ENCODE data around the gene PFKP.

Gene PFKP

DNA sequence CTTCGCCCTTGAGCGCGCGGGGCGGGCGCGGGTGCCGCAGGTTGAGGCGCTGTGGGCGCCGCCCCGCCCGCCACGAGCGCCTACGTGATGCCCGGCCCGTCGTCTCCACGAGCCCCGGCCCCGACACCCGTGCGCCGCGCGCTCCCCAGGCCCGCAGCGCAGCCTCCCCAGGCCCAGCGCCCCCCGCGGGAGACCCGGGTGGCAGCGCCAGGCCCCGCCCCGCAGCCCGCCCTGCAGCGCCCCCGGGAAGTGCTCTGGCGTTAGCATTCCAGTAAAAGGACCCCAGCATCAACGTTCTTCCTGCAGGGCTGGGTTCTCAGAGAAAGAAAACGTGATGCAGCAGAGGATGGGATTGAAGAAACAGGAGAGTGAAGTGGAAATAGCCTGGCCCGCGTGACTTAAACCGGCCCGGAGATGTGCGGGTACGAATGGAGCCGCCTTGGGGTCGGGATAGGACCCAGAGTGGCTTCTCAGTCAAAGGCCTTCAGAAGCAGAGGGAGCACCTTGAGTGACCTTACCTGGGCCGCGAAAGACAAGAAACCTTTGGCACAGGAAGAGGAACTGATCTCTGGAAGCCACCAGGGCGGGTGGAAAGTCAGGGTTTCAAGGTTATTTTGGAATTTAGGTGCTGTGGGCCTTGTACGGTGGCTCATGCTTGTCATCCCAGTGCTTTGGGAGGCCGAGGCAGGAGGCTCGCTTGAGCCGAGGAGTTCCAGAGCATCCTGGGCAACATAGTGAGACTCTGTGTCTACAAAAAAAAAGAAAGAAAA lies 1.8 kb downstream of the PFKP start:
- no peak for DNase-seq (ENCODE audit: extremely low read depth in 1 of 2, low read depth in 1 of 2)

DNA sequence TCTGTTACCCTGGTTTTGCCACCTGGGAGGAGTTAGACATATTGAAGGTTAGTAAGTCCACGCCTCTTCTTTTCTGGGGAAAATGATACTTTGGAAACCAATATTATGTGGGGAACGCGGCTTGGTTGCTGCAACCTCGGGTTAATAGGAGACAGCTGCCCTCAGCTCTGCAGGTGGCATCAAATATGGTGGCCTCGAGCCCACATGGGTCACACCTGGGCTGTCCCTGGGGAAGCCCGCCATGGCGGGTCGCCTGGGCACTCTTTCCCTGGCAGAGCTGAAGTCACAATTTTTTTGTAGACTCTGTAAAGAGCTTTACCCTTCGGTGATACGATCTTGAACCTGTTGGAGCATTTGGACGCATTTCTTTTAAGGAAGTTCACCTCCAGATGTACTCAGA lies 2.5 kb downstream of the PFKP start:
- no peak for DNase-seq (ENCODE audit: extremely low read depth in 1 of 2, low read depth in 1 of 2)

DNA sequence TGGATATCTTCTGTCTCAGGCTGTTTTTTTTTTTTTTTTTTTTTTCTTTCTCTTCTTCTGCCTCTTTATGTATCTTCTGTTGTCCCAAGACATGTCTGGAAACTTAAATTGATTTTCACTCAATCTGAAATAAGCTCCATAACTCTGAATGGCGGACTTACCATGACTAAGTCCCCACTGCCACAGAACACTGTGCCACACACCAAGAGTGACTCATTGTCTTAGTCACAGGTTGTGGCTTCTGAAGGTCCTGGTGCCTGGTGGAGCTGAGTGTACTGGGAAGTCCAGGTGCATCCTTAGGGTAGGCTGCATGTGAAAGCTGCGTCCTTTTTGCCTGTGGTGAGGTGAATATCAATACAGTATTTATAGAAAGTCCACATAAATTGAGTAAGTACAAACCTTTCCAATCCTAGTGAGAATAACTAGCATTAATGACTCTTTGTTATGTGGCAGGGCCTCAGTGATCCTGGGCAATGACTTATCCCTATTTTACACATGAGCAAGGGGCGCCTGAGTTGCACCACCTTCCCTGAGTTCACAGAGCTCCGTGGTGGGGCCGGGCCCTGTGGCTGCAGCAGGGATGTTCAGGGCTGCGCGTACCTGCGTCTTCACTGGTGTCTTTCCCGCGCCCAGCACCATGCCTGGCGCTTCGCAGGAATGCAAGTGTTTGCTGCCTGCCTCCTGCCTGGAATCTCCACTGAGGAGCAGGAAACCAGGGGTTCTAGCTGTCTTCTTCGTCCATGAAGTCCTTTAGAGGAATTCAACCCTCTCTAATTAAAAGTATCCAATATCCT lies 4.3 kb downstream of the PFKP start:
- DNase-seq (ENCODE audit: extremely low read depth in 1 of 2, low read depth in 1 of 2): no peak

DNA sequence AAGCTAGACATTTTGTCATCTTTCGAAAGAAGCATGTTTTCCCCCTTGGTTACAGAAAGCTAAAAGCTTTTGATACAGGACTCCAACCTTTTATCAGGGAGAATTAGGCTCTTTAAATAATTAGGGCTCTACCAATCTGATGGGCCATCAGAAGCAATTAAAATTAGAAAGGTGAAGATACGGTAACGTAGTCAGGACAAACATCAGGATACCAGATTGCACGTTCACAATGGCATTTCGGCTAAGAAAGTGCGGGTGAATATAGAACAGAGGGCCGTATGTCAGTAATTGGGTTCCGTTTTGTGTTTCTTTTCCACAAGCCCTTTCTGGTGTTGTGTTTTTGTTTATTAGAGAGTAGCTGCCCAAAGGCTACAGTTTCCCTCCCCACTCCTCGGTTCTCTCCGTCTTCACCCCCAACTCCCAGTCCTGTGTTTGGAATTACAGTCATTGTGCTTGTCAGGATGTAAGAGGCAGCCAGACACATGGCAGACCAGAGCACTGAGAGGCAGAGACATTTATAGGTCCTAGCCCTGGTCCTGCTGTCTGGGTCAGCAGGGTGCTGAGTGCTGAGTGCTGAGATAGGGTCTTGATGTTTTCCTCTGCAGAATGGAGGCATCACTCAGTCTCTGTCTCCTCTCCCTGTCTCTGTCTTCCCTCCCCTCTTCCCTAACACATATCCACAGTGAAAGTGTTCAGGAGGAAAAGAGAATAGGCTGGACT lies 5.5 kb downstream of the PFKP start:
- no peak for DNase-seq (ENCODE audit: extremely low read depth in 1 of 2, low read depth in 1 of 2)

DNA sequence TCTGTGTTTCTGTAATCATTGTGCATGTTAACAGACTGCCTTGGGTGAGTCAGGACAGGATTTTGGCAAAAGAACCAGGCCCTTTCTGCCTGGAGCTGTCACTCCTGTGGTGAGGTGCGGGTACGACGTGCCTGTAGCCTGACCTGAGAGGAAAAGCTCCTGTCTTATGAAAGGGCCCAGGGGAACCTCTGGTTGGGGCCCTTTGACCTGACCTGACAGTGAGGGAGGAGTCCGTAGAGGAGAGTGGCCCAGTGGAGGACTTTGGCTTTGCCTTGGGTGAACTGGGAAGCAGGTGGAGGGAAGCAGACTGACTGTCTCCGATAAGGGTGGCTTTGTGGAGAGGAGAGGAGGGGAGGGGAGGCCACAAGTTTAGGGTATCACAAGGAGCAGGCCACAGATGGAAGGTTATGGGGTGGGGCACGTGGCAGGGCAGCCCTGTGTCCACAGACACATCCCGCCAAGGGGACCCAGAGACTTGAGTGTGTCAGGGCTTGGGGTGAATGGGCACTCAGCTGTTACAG lies 6.9 kb downstream of the PFKP start:
- DNase-seq (ENCODE audit: extremely low read depth in 1 of 2, low read depth in 1 of 2): no peak

DNA sequence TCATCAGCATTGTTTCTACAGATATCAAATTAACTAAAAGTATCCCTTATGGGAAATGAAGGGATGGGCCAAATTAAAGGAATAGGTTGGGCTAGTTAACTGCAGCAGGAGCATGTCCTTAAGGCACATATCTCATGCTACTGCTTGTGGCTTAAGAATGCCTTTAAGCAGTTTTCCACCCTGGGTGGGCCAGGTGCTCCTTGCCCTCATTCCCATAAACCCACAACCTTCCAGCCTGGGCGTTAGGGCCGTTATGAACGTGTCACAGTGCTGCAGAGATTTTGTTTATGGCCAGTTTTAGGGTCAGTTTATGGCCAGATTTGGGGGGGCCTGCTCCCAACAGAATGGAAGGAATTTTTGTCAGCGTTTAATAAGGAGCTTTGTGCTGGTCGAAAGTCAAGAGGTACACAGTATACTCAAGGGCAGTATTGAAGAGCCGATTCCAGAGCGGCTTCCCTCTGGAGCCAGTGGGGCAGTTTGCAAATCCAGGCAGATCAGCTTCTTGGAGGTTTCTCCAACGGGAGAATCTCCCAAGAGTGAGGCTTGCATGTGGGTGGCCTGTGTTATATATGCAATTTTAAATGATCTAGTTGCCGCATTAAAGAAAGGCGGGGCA lies 7.7 kb downstream of the PFKP start:
- DNase-seq (ENCODE audit: extremely low read depth in 1 of 2, low read depth in 1 of 2): no peak

DNA sequence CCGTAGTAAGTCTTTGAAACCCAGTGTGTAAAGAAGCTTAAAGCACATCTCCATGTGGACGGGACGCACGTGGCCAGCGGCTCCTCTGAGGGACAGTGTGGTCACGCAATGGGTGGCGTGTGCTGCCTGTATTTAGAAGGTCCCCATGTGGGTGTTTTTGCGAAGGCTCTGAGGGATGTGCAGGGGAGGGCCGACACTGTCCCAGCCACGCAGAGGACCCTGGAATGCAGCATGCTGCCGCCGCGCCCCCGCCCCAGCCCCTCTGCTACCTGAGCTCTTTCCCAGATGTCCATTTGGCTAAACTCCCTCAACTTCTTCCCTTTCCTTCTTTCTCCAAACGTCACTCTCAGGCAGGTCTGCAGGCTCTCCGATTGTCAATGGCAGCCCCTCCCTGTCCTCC lies 8.8 kb downstream of the PFKP start:
- no peak for DNase-seq (ENCODE audit: extremely low read depth in 1 of 2, low read depth in 1 of 2)

DNA sequence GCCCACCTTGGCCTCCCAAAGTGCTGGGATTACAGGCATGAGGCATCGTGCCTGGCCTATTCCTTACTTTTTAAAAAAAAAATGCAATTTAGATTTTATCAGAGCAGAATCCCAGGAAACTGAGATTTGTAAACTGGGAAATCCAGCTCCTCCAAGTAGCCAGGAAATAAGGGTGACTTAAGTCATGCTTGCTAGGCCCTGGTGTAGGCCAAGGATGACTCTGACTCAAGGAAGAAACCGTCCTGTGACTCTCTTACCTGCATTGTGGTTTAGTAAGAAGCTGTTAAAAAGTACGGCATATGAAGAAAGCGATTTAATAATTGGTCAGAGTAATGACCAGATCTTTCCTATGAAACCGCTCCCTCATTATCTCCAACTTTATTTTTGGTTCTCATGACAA lies 10.2 kb downstream of the PFKP start:
- DNase-seq (ENCODE audit: extremely low read depth in 1 of 2, low read depth in 1 of 2): no peak

DNA sequence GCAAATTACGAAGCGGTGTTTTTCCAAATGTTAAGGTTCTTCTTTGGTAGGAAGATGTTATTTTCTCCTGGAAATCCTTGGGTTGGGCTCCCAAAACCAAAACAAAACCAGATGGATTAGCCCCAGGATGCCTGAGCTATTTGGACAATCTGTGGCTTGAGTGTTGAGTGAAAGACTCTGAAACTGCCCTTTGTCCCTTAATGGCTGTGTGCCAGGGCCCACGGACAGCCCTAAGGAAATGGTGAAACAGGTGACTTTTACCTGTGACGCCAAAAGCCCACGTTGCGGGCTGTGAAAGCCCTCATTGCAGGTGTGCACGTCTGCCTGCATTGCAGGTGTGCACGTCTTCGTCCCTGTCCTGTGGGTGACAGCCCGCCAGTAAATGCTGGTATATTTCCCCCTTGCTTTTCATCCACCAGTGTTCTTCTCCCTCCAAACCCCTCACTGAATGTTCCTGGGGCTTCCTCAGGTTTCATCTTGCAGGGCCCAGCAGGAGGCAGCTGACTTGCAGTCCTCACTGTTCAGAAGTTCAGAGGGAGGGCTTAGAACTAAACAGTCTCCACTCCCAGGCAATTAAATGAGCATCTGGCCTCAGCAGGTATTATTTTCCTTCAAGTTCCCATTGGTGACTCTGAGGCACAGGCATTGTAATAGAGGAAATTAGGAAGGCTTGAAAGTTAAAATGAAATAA lies 10.7 kb downstream of the PFKP start:
- DNase-seq (ENCODE audit: extremely low read depth in 1 of 2, low read depth in 1 of 2): no peak

DNA sequence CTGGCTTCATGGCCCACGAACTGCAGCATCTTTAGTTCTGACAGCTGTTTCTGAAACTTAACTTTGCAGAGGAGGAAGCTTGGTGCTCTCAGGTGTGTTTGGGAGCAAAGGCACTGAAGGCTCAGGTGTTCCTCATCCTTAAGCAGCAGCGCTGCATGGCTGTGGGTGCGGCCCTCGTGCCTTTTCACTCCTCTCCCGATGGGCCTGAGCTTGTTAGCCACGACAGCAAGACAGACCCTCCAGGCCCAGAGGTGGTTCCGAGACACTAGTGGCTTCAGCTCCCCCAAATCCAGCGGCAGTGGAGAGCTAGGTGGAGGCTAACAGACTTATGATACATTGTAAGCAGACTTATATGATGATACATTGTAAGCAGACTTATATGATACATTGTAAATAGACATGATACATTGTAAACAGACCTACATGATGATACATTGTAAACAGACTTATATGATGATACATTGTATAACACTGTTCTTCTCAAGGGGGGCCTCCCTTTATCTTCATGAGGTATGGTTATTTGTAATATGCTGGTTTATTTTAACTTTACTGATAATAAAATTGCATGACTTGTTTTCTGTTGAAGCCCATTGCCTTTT lies 14.1 kb downstream of the PFKP start:
- no peak for DNase-seq (ENCODE audit: extremely low read depth in 1 of 2, low read depth in 1 of 2)

DNA sequence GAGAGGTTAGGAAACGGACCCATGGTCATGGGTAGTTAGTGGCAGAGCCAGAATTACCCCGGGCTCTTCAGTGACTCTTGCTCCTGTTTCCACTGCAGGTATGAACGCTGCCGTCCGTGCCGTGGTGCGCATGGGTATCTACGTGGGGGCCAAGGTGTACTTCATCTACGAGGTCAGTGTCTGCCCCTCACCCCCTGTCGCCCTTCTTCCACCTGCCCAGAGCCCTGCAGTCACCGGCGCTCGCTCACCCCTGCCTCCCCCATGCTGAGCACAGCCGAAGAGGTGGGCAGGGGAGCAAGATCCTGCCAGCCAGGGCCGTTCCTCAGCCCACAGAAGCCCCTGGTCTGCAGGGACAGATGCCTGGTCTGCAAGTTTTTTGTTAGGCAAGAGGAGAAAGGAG lies 14.9 kb downstream of the PFKP start:
- DNase-seq (ENCODE audit: extremely low read depth in 1 of 2, low read depth in 1 of 2): no peak

DNA sequence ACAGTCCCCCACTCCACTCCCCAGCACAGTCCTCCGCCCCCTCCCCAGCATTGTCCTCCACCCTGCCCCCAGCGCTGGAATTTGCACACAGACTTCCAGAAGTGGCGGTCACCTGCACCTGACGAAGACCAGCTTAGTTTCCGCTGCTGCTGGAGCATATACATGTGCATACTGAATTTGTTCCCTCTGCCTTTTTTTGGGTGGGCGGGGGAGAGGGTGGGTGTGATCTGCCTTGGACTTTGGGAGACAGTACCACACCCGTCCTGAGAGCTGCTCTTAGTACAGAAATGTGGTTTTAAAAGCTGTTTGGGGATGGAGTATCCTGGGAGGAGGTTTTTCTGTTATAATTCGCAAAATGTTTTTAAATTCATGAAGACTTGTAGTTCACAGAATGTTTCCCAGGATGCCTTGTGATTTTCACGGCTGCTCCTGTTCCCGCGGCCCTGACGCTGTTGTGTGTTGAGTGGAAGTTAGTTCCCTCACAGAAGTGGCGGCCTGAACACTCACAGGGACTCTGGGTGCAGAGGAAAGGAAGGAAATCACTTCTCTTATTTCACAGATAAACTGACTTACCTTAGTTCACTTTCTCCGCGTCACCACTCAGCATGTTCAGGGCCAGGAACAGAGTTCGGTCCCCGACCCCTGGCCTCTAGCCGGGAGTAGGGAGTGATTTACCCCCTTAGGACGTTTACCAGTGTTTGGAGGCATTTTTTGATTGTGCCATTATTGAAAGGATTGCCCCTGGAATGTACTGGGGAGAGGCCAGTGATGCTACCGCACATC lies 18.6 kb downstream of the PFKP start:
- no peak for DNase-seq (ENCODE audit: extremely low read depth in 1 of 2, low read depth in 1 of 2)

DNA sequence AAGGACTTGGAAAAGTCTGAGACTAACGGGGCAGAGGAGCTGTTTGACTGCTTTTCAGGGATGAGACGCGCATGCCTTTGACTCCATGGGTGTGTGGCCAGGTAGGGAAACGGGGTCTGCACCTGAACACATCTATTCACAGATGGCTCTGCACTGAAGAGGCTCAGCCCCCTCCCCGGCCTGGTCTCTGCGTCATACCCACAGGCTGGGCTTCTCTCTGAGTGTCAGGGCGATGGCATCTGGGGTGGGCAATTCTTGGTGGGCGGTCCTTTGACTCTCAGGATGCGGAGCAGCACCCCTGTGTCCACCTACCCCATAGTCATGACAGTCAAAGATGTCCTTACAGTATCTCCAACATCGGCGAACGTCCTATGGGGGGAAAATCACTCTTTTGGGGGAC lies 23.0 kb downstream of the PFKP start:
- no peak for DNase-seq (ENCODE audit: extremely low read depth in 1 of 2, low read depth in 1 of 2)

DNA sequence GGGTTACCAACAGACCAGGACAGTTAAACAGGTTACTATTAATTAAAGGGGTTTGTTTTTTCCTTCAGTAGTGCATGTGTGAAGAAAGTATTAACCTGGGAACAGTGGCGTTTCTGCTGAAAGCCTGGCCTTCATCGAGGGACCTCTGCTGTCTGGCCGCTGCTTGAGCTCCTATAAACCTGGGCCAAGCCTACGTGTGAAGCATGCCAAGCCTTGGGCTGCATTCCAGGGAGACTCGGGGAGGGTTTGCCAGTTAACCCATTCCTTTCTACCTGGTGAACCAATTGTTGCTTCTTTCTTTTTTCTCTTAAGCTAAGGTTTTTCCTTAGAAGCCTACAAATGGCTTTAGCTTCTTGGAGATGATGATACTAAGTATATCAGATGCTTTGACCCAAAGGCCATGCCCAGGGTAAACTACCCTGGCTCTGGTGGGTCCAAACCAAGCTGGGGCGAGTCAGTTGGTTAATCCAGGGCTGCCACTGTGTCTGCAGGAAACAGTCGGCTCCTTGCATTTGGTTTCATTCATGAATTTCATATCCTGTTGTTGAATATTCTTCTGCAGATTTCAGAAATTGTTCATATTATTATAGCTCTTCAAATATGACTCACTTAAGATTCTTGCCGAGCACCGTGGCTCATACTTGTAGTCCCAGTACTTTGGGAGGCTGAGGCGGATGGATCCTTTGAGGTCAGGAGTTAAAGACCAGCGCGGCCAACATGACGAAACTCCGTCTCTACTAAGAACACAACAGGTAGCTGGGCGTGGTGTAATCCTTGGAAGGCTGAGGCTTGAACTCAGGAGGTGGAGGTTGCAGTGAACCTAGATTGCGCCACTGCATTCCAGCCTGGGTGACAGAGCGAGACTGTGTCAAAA lies 23.8 kb downstream of the PFKP start:
- DNase-seq (ENCODE audit: extremely low read depth in 1 of 2, low read depth in 1 of 2): no peak

DNA sequence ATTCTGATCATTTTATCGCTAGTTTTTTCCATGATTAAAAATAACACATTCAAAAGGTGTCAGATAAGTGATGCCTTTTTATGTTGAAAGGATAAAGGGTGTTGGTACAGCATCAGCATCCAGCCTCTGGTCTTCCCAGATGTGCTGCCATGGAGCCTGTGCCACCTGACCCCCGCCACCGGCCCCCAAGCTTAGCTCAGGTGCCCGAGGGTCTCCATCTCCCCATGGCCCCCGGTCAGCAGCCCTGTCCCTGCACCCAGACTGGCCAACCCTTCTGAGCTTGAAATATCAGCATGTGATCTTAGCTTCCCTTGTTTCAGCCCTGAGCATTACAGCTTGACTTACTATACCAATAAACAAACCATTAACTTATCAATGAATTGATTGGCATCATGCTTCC lies 24.6 kb downstream of the PFKP start:
- no peak for DNase-seq (ENCODE audit: extremely low read depth in 1 of 2, low read depth in 1 of 2)

DNA sequence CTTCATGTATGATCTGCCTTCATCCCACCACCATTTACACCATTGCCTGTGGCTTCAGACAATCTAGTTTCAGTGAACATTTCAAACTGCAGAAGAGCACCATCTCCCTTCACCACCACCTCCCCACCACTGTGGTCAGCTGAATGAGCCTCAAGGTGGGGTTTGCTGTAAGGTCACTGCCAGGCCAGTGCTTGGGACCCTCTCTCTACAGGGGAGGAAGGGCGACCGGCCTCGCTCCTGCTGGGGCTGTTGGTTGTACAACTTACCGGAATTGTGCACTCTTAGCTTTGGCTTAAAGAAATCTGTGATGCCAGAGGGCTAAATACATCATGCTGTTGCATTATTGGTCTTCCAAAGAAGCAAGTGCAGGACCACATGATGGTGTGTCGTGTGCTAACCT lies 26.6 kb downstream of the PFKP start:
- DNase-seq (ENCODE audit: extremely low read depth in 1 of 2, low read depth in 1 of 2): no peak

DNA sequence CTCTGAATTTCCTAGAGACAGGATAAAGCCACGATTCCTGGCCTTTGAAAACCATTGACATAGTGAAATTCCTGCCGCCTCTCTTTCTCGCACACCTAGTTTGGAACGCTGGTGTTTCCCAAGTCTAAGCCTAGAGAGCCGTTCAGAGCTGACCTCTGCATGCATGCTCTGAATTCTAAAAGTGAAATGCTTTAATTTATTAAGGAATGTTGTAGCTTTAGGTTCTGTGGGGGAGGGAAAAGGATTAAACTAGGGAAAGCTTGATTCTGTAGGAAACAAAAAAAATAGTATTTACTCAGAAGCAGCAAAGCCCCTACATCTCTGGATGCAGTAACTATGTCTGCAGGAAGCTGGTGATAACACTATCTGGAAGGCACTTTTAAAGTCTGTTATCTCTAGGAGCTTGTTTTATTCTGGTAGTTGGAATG lies 27.3 kb downstream of the PFKP start:
- no peak for DNase-seq (ENCODE audit: extremely low read depth in 1 of 2, low read depth in 1 of 2)

DNA sequence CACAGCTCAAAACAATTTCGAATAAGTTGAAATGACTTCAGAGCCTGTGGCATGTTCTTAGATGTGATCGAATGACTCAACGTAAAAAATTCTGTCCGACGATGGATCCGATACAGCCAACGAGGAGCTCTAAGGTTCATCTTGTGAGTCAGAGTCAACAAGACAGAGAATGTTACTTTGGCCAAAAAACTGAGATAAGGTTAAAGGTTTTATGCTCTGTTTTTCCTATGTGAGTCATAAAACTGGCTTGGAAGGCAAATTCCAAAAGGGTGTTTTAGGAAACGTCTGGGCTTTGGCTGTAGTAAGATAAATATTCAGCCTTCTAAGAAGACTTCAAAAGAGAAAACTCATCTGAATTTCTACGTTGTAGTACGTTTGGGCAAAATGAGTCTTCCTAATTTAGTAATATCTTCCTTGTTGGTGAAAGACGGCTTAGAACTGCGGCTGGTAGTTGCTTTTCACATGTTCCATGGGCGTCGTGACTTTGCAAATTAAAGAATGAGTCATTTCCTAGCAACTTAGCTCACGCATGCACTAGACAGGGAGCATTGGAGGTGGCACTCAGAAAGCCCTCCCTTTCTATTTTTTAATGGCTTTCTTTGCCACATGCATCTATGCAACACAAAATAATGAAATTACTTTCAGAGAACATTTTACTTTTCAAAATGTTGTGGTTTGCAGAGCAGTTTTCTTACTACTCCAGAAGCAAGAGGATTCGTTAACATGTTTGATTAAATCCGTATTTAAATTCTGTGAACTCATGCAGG lies 28.2 kb downstream of the PFKP start:
- DNase-seq (ENCODE audit: extremely low read depth in 1 of 2, low read depth in 1 of 2): no peak
